ENCODE data around the gene PICALM. TPM values are rescaled to one million over a fixed set of nuclear protein-coding genes. Genes with fewer than 3 reads are reported as not detected.

The PICALM gene
- total and polyA plus RNA-seq, 10 of the 15 experiments (the other 5 are each of a cell fraction or from before 2014, with no cell fraction given): 4.3 to 150 (median 41.8) TPM

DNA sequence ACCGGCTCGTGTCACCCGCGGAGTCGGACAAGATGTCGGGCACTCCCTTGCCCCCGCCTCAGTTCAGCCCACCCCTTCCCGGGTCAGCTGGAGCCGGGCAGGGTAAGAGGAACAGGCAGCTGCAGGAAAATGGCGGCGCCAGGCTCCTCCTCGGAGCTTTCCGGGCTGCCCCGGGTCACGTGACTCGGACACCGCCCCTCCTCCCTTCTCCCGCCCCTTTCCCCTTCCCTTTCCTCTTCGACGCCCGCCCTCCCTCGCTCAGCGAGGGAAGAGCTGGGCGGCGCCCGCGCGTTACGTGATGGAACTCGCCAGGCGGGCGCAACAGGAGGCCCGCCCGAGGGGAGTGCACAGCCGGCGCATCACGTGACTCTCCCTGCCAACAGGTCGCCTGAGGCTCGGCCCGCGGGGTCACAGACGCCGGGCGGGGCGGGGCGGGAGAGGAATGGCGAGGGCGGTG, at the start of gene PICALM (continued):
- TF ChIP-seq, protein P1, sequence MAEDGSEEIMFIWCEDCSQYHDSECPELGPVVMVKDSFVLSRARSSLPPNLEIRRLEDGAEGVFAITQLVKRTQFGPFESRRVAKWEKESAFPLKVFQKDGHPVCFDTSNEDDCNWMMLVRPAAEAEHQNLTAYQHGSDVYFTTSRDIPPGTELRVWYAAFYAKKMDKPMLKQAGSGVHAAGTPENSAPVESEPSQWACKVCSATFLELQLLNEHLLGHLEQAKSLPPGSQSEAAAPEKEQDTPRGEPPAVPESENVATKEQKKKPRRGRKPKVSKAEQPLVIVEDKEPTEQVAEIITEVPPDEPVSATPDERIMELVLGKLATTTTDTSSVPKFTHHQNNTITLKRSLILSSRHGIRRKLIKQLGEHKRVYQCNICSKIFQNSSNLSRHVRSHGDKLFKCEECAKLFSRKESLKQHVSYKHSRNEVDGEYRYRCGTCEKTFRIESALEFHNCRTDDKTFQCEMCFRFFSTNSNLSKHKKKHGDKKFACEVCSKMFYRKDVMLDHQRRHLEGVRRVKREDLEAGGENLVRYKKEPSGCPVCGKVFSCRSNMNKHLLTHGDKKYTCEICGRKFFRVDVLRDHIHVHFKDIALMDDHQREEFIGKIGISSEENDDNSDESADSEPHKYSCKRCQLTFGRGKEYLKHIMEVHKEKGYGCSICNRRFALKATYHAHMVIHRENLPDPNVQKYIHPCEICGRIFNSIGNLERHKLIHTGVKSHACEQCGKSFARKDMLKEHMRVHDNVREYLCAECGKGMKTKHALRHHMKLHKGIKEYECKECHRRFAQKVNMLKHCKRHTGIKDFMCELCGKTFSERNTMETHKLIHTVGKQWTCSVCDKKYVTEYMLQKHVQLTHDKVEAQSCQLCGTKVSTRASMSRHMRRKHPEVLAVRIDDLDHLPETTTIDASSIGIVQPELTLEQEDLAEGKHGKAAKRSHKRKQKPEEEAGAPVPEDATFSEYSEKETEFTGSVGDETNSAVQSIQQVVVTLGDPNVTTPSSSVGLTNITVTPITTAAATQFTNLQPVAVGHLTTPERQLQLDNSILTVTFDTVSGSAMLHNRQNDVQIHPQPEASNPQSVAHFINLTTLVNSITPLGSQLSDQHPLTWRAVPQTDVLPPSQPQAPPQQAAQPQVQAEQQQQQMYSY (CRISPR knock-in tag; IDR thresholded peaks at IDR 0.05): peak; percentile 97
- peak; percentile 59; the same call in 1 of the 2 replicates for TF ChIP-seq MXI1 (IDR thresholded peaks at IDR 0.05; ENCODE audit: low read depth, low read length)
- no peak for TF ChIP-seq SUZ12 (IDR thresholded peaks at IDR 0.05; ENCODE audit: unreplicated experiment)
- TF ChIP-seq NFYB (IDR thresholded peaks at IDR 0.05; ENCODE audit: insufficient read depth, low read depth, low read length): peak; percentile 49; the same call in 1 of the 2 replicates
- TF ChIP-seq ETV6 (conservative IDR thresholded peaks at IDR 0.05 in 1 of 2, IDR thresholded peaks at IDR 0.05 in 1 of 2; ENCODE audit: borderline replicate concordance in 1 of 2, low read depth in 1 of 2): peak in 1 of 2 experiments; percentile 44; a peak in 1 of 4 replicates
- no peak for TF ChIP-seq YBX1 (IDR thresholded peaks at IDR 0.05)
- TF ChIP-seq, protein P2, sequence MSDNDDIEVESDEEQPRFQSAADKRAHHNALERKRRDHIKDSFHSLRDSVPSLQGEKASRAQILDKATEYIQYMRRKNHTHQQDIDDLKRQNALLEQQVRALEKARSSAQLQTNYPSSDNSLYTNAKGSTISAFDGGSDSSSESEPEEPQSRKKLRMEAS (IDR thresholded peaks at IDR 0.05; ENCODE audit: low read depth, low read length): peak; percentile 94
- no peak for TF ChIP-seq MYC (IDR thresholded peaks at IDR 0.05; ENCODE audit: insufficient read depth, insufficient read length, insufficient replicate concordance, low read length, severe bottlenecking)
- no peak for TF ChIP-seq PAX8 (IDR thresholded peaks at IDR 0.05)
- TF ChIP-seq IKZF1 (conservative IDR thresholded peaks at IDR 0.05): peak; percentile 81
- TF ChIP-seq SREBF2 (IDR thresholded peaks at IDR 0.05; ENCODE audit: low read length): no peak
- TF ChIP-seq, protein P3, sequence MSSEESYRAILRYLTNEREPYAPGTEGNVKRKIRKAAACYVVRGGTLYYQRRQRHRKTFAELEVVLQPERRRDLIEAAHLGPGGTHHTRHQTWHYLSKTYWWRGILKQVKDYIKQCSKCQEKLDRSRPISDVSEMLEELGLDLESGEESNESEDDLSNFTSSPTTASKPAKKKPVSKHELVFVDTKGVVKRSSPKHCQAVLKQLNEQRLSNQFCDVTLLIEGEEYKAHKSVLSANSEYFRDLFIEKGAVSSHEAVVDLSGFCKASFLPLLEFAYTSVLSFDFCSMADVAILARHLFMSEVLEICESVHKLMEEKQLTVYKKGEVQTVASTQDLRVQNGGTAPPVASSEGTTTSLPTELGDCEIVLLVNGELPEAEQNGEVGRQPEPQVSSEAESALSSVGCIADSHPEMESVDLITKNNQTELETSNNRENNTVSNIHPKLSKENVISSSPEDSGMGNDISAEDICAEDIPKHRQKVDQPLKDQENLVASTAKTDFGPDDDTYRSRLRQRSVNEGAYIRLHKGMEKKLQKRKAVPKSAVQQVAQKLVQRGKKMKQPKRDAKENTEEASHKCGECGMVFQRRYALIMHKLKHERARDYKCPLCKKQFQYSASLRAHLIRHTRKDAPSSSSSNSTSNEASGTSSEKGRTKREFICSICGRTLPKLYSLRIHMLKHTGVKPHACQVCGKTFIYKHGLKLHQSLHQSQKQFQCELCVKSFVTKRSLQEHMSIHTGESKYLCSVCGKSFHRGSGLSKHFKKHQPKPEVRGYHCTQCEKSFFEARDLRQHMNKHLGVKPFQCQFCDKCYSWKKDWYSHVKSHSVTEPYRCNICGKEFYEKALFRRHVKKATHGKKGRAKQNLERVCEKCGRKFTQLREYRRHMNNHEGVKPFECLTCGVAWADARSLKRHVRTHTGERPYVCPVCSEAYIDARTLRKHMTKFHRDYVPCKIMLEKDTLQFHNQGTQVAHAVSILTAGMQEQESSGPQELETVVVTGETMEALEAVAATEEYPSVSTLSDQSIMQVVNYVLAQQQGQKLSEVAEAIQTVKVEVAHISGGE (CRISPR knock-in tag; IDR thresholded peaks at IDR 0.05): peak; percentile 77

Data from GM12878 (cell line).